K562 (cell line): ENCODE results near the gene HDAC7. TPM values are rescaled to one million over a fixed set of nuclear protein-coding genes. Genes with fewer than 3 reads are reported as not detected.

Source experiments
- ATAC-seq: fragments of 200-7000 bp; cut with Tn5 transposase; 3 replicates; pipeline ENCODE4 v1.9.1; 2020; ENCODE audit warnings: moderate library complexity
- BruUV-seq: library from RNA; stranded (reverse); fragments of 400-500 nt; replicated peaks from 2 replicates; lab custom pipeline; 2021; lab: Mats Ljungman, UMichigan
- CTCF ChIA-PET: fragments of 300-600 bp; formaldehyde crosslinking; extraction: SDS; loops from one replicate; lab custom pipeline; 2021; ENCODE audit warnings: low intra/inter-chr PET ratio; lab: Yijun Ruan, JAX
- POLR2A ChIA-PET: fragments of 300-600, 350-650 bp; sonication (Branson Sonifier 250); formaldehyde crosslinking; extraction: SDS; loops from one replicate; lab custom pipeline; 2021; ENCODE audit warnings: antibody characterized with exemption, inconsistent platforms; lab: Yijun Ruan, JAX
- DNase-seq, 4 experiments: peaks; one replicate each; pipeline versions ENCODE4 v3.0.0 to v3.0.0-alpha.2; 2011 to 2018; ENCODE audit warnings: low spot score in 3 of 4, mixed read lengths in 3 of 4; ENCODE audit errors: extremely low read depth in 1 of 4
- FAIRE-seq: peaks from 2 replicates; lab custom pipeline; 2011; peaks lifted over from hg19 to GRCh38; lab: Jason Lieb, UNC
- H2AFZ ChIP-seq: 2 replicates; pipeline ENCODE4 v1.6.0; 2011; ENCODE audit warnings: low read depth, low read length, control low read depth, inconsistent platforms
- H3K27ac ChIP-seq: fragments of 200-600 bp; 3 replicates; pipeline ENCODE4 v1.8.0; 2011; ENCODE audit warnings: low read depth, mild to moderate bottlenecking, control low read depth, inconsistent platforms, low read length, moderate library complexity, mixed read lengths; ENCODE audit errors: extremely low read depth
- H3K27me3 ChIP-seq, 2 experiments: fragments of 300-600 bp in 1 of 2; 2 replicates in 1 of 2; 3 replicates in 1 of 2; pipeline versions ENCODE4 v1.6.0 to v1.8.0; 2011; ENCODE audit warnings: inconsistent platforms in 2 of 2, low read length in 2 of 2, mild to moderate bottlenecking in 1 of 2, mixed read lengths in 1 of 2, moderate library complexity in 1 of 2; ENCODE audit not compliant: control insufficient read depth in 2 of 2, insufficient read depth in 2 of 2
- H3K36me3 ChIP-seq: fragments of 300-600 bp; 3 replicates; pipeline ENCODE4 v1.8.0; 2011; ENCODE audit warnings: mild to moderate bottlenecking, low read length, inconsistent platforms; ENCODE audit not compliant: control insufficient read depth, insufficient read depth
- H3K4me1 ChIP-seq, 2 experiments: fragments of 200-600 bp in 1 of 2; replicated peaks in 1 of 2; 2 replicates in 1 of 2; 3 replicates in 1 of 2; pipeline versions ENCODE4 v1.5.1 to v1.8.0; 2011; ENCODE audit warnings: inconsistent platforms in 2 of 2, low read length in 2 of 2, mild to moderate bottlenecking in 1 of 2, mixed read lengths in 1 of 2, moderate library complexity in 1 of 2; ENCODE audit not compliant: control insufficient read depth in 2 of 2, insufficient read depth in 2 of 2
- H3K4me2 ChIP-seq: 2 replicates; pipeline ENCODE4 v1.6.1; 2011; ENCODE audit warnings: low read length, control low read depth, inconsistent platforms, mixed read lengths; ENCODE audit not compliant: insufficient read depth
- H3K4me3 ChIP-seq: fragments of 200-600 bp; sonication (generic), shearing (Covaris generic); 2 replicates; pipeline ENCODE4 v1.5.1; 2016; ENCODE audit warnings: control low read depth, inconsistent platforms
- H3K79me2 ChIP-seq: fragments of 200-600 bp; 3 replicates; pipeline ENCODE4 v1.8.0; 2011; ENCODE audit warnings: low read length, inconsistent platforms; ENCODE audit not compliant: control insufficient read depth, insufficient read depth
- H3K9ac ChIP-seq, 2 experiments: 2 replicates each; pipeline versions ENCODE4 v1.6.0 to v1.6.1; 2011; ENCODE audit warnings: low read depth in 2 of 2, low read length in 2 of 2, control low read depth in 1 of 2, inconsistent platforms in 1 of 2, mild to moderate bottlenecking in 1 of 2, mixed read lengths in 1 of 2; ENCODE audit not compliant: insufficient read depth in 1 of 2
- H3K9me1 ChIP-seq: one replicate; pipeline ENCODE4 v1.6.0; 2011; ENCODE audit warnings: inconsistent platforms, mild to moderate bottlenecking, low read length, moderate library complexity; ENCODE audit not compliant: control insufficient read depth, insufficient read depth
- H3K9me3 ChIP-seq: replicated peaks from 2 replicates; pipeline ENCODE4 v1.5.1; 2011; ENCODE audit warnings: low read depth, low read length, inconsistent platforms; ENCODE audit not compliant: control insufficient read depth, insufficient read depth
- H4K20me1 ChIP-seq: replicated peaks from 2 replicates; pipeline ENCODE4 v1.6.1; 2011; ENCODE audit warnings: low read length, inconsistent platforms, mixed read lengths; ENCODE audit not compliant: control insufficient read depth, insufficient read depth
- GTF2E2 ChIP-seq: fragments of 200-800 bp; sonication (Bioruptor generic); IDR thresholded peaks from 2 replicates; pipeline ENCODE4 v1.6.1; 2016; ENCODE audit warnings: missing genetic modification characterization, missing compliant biosample characterization
- KLF1 ChIP-seq: fragments of 450-650 bp; IDR thresholded peaks from 2 replicates; pipeline ENCODE4 v1.6.1; 2016; ENCODE audit warnings: missing genetic modification characterization, missing compliant biosample characterization
- POLR2G ChIP-seq: fragments of 200-400 bp; formaldehyde crosslinking; IDR thresholded peaks from 2 replicates; pipeline ENCODE4 v1.6.1; 2017; ENCODE audit warnings: low read depth, mild to moderate bottlenecking, antibody characterized with exemption, low read length, moderate library complexity
- PTTG1 ChIP-seq: fragments of 450-650 bp; IDR thresholded peaks from 2 replicates; pipeline ENCODE4 v1.6.1; 2016; ENCODE audit warnings: low read depth, mild to moderate bottlenecking, missing genetic modification characterization, missing compliant biosample characterization
- RBFOX2 ChIP-seq: fragments of 200-400 bp; formaldehyde crosslinking; IDR thresholded peaks from 2 replicates; pipeline ENCODE4 v1.6.1; 2017; ENCODE audit warnings: low read depth, mild to moderate bottlenecking, low read length, moderate library complexity
- RBM22 ChIP-seq: fragments of 200-400 bp; formaldehyde crosslinking; IDR thresholded peaks from 2 replicates; pipeline ENCODE4 v1.6.1; 2018; ENCODE audit warnings: low read length, low read depth; ENCODE audit not compliant: poor library complexity, severe bottlenecking
- ZNF253 ChIP-seq: fragments of 250-450 bp; sonication (Bioruptor Pico); conservative IDR thresholded peaks from 2 replicates; pipeline ENCODE4 v1.6.1; 2021; ENCODE audit warnings: mild to moderate bottlenecking
- ZNF347 ChIP-seq: fragments of 450-650 bp; formaldehyde crosslinking; IDR thresholded peaks from 2 replicates; pipeline ENCODE4 v1.4.0; 2020; ENCODE audit warnings: low read depth, mild to moderate bottlenecking, moderate library complexity
- ZNF507 ChIP-seq: conservative IDR thresholded peaks from 2 replicates; pipeline ENCODE4 v1.6.1; 2017; ENCODE audit warnings: missing genetic modification characterization, missing compliant biosample characterization
- WGBS: fragments of 100-300 bp; shearing (Covaris generic); methylation state at CpG from one replicate; pipeline ENCODE4 v1.1.6; 2016; ENCODE audit warnings: low coverage, mixed read lengths; ENCODE audit not compliant: insufficient coverage; ENCODE audit errors: missing lambda C conversion rate; 5-methylcytosine and 5-hydroxymethylcytosine counted together
- in situ Hi-C: fragments of 300-500 bp; cut with MboI; formaldehyde crosslinking; loops from 4 replicates; pipeline ENCODE4 v1.15.0; 2018; ENCODE audit warnings: inconsistent platforms, mixed read lengths
- intact Hi-C: fragments of 100-400 bp; cut with micrococcal nuclease; formaldehyde crosslinking; loops from 2 replicates; pipeline ENCODE4 v1.14.2; 2022
- polyA plus RNA-seq, 8 experiments: library from polyadenylated mRNA; depleted of rRNA in 4 of 8; stranded (reverse) in 5 of 8; unstranded in 3 of 8; fragments of >200 nt; fragmentation: Nextera tagmentation in 2 of 8; fragmentation: Illumina TruSeq in 1 of 8; extraction: Ambion mirVana in 2 of 8; extraction: Trizol in 1 of 8; gene quantifications; 2 replicates each; pipeline versions ENCODE4 v1.2.1 to v1.2.3, GENCODE V29; 2011 to 2014; ENCODE audit warnings: inconsistent platforms in 1 of 8, missing spikeins in 1 of 8
- total RNA-seq, 7 experiments: library from RNA; depleted of rRNA in 6 of 7; stranded (reverse); fragments of >200 nt in 6 of 7; fragmentation: Illumina TruSeq in 2 of 7; extraction: Trizol in 2 of 7; gene quantifications; 2 replicates each; pipeline versions ENCODE4 v1.2.1 to v1.2.3, GENCODE V29; 2011 to 2021; ENCODE audit warnings: low replicate concordance in 1 of 7
- TF ChIP-seq, protein P1 (sequence below), 3 experiments: IDR thresholded peaks in 2 of 3; conservative IDR thresholded peaks in 1 of 3; 2 replicates each; pipeline ENCODE4 v1.5.1; 2011 to 2012; ENCODE audit warnings: low read length in 3 of 3, mild to moderate bottlenecking in 3 of 3, control low read depth in 2 of 3, improper control_type of control experiment in 1 of 3, inconsistent platforms in 1 of 3, low read depth in 1 of 3, mixed read lengths in 1 of 3, moderate library complexity in 1 of 3; ENCODE audit not compliant: insufficient read depth in 2 of 3

The HDAC7 gene
- total and polyA plus RNA-seq, 9 of the 15 experiments (the other 6 are each of a cell fraction or from before 2014, with no cell fraction given), result 2.5 to 129 (median 31.1) TPM

DNA sequence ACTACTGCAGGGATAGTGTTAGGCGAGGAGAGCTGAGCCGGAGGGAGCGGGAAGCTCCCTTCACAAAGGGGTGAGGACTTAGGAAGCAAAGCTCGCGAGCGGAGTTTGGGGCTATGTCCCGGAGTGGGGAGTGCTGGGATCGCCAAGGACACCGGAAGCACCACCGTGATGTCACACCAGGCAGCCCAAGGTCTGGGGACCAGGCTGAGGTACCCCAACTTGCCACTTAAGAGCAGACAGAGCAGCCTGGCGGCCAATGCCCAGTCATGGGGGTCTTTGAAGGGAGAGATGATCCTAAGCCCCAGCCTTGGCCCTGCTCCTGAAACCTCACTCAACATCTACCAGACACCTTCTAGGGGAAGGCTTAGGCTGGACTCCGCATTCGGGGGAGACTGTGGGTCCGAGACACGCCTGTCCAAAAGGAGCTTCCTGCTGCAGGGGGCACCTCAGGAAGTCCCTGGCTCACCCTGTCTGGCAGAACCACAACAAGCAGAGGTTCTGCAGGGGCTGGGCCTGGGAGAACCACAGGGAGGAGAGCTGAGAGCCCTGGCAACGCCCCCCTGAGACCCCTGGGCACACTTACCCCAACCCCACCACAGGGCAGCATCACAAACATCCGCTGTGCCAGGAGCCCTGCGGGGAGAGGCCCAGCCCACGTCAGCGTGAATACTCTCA is 28.9 kb downstream of the HDAC7 start:
- no peak overlapping the region for H3K9ac ChIP-seq
- no peak overlapping the region for H2AFZ ChIP-seq
- no TSS peak for BruUV-seq
- in situ Hi-C loops (no loop called here), intact Hi-C loops (no loop called here)
- ChIA-PET POLR2A (interaction anchor here (0.8 to 2.6 kb wide), 5 partner anchors 9 to 84 kb away, joined by 3 to 8 read pairs (median 5); no protein-coding TSS in a partner anchor), CTCF (no interaction called here)
- peaks cover 100% of the 10 kb centered on the region; the same call in 2 of the 3 replicates for H3K36me3 ChIP-seq
- no peaks in the 10 kb centered on the region for H3K27me3 ChIP-seq
- no peaks in the 10 kb centered on the region; the same call in 2 of the 3 replicates for H3K79me2 ChIP-seq
- 0 out of 2 replicates have a peak, but pooled peaks cover 6% of the 10 kb centered on the region for H4K20me1 ChIP-seq
- no peak overlapping the region for H3K4me3 ChIP-seq
- H3K9me1 ChIP-seq, result no peaks in the 10 kb centered on the region
- no peak for DNase-seq
- FAIRE-seq, result no peak
- H3K4me2 ChIP-seq, result no peak overlapping the region
- no peak for ATAC-seq
- no peak for TF ChIP-seq ZNF253 (CRISPR knock-in tag)
- TF ChIP-seq ZNF507, result no peak
- TF ChIP-seq RBFOX2, result 0 out of 2 replicates have a peak, but pooled peaks have one; percentile 3
- TF ChIP-seq, protein P1, sequence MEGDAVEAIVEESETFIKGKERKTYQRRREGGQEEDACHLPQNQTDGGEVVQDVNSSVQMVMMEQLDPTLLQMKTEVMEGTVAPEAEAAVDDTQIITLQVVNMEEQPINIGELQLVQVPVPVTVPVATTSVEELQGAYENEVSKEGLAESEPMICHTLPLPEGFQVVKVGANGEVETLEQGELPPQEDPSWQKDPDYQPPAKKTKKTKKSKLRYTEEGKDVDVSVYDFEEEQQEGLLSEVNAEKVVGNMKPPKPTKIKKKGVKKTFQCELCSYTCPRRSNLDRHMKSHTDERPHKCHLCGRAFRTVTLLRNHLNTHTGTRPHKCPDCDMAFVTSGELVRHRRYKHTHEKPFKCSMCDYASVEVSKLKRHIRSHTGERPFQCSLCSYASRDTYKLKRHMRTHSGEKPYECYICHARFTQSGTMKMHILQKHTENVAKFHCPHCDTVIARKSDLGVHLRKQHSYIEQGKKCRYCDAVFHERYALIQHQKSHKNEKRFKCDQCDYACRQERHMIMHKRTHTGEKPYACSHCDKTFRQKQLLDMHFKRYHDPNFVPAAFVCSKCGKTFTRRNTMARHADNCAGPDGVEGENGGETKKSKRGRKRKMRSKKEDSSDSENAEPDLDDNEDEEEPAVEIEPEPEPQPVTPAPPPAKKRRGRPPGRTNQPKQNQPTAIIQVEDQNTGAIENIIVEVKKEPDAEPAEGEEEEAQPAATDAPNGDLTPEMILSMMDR (IDR thresholded peaks at IDR 0.05 in 2 of 3, conservative IDR thresholded peaks at IDR 0.05 in 1 of 3; ENCODE audit: insufficient read depth in 2 of 3, low read depth in 1 of 3, low read length in 3 of 3), result no peak
- TF ChIP-seq RBM22, result peak; percentile 24
- no peak for TF ChIP-seq GTF2E2 (tag)
- no peak for TF ChIP-seq PTTG1 (tag)
- peak; percentile 38; the same call in 1 of the 2 replicates for TF ChIP-seq POLR2G
- TF ChIP-seq KLF1, result no peak
- TF ChIP-seq ZNF347 (CRISPR knock-in tag), result no peak
- no peaks in the 10 kb centered on the region for H3K9me3 ChIP-seq
- no peak overlapping the region for H3K27ac ChIP-seq
- peaks cover 0 to 13% of the 10 kb centered on the region in 2 experiments; a peak in 1 of 5 replicates for H3K4me1 ChIP-seq
- WGBS, result 90% methylated on average over 16 of the region's 20 CpGs
